Neutrophil (primary cell): Measurements from ENCODE around the gene RIPOR2.

Experiments
- H3K27ac ChIP-seq: fragments of 200-600 bp; sonication (generic); 2 replicates; pipeline ENCODE4 v1.5.1; 2016; ENCODE audit warnings: mild to moderate bottlenecking, moderate library complexity
- H3K27me3 ChIP-seq: fragments of 200-600 bp; sonication (generic); 2 replicates; pipeline ENCODE4 v1.6.0; 2016; ENCODE audit warnings: mild to moderate bottlenecking
- H3K36me3 ChIP-seq: fragments of 200-600 bp; sonication (generic); 2 replicates; pipeline ENCODE4 v1.5.1; 2017
- H3K4me1 ChIP-seq, 2 experiments: fragments of 200-600 bp in 1 of 2; sonication (generic) in 1 of 2; 1 replicate in 1 of 2; 2 replicates in 1 of 2; pipeline versions ENCODE4 v1.5.1 to v1.6.1; 2013 to 2016; ENCODE audit warnings: low read depth in 1 of 2, low read length in 1 of 2, mild to moderate bottlenecking in 1 of 2, moderate library complexity in 1 of 2; ENCODE audit not compliant: control insufficient read depth in 1 of 2, insufficient read depth in 1 of 2
- H3K4me3 ChIP-seq, 2 experiments: fragments of 200-600 bp in 1 of 2; sonication (generic) in 1 of 2; 1 replicate in 1 of 2; 2 replicates in 1 of 2; pipeline ENCODE4 v1.5.1; 2013 to 2016; ENCODE audit warnings: low read depth in 1 of 2, low read length in 1 of 2, mild to moderate bottlenecking in 1 of 2, moderate library complexity in 1 of 2
- H3K9me3 ChIP-seq: fragments of 200-600 bp; sonication (generic); 2 replicates; pipeline ENCODE4 v1.5.1; 2016
- CTCF ChIP-seq: fragments of 200-600 bp; sonication (generic); IDR thresholded peaks from 2 replicates; pipeline ENCODE4 v1.5.1; 2016; ENCODE audit warnings: antibody characterized with exemption

Gene RIPOR2

GRCh38 chr6:24910961-24911725, 24.6 kb downstream of the RIPOR2 start:
- Histone ChIP-seq H3K4me1 (peaks cover 85 to 99% of the 10 kb centered on the region in 2 experiments), H3K4me3 (peak overlapping the region; percentile 70 to 79), H3K9me3 (no peaks in the 10 kb centered on the region), H3K36me3 (peaks cover 97% of the 10 kb centered on the region), H3K27ac (peak overlapping the region; percentile 85), H3K27me3 (no peaks in the 10 kb centered on the region)
- TF ChIP-seq CTCF, result no peak

- Histone ChIP-seq H3K27me3 (no peaks in the 10 kb centered on the region), H3K36me3 (peaks cover 97% of the 10 kb centered on the region), H3K9me3 (no peaks in the 10 kb centered on the region), H3K4me1 (peaks cover 85 to 99% of the 10 kb centered on the region in 2 experiments), H3K4me3 (peak overlapping the region; percentile 70 to 79), H3K27ac (peak overlapping the region; percentile 85)
- no peak for TF ChIP-seq CTCF
These were observed 25.3 kb downstream of the RIPOR2 start for GRCh38 chr6:24910331-24910960.

- no peaks in the 10 kb centered on the region for H3K27me3 ChIP-seq
- TF ChIP-seq CTCF, result no peak
- H3K27ac ChIP-seq, result peak overlapping the region; percentile 85
- peak overlapping the region; percentile 70 to 79 for H3K4me3 ChIP-seq
- H3K36me3 ChIP-seq, result peaks cover 98% of the 10 kb centered on the region
- H3K4me1 ChIP-seq, result peaks cover 87 to 98% of the 10 kb centered on the region in 2 experiments
- no peaks in the 10 kb centered on the region for H3K9me3 ChIP-seq
These were observed 26.2 kb downstream of the RIPOR2 start for GRCh38 chr6:24909241-24910216.

- TF ChIP-seq CTCF, result no peak
- Histone ChIP-seq H3K9me3 (no peaks in the 10 kb centered on the region), H3K4me1 (peaks cover 85 to 93% of the 10 kb centered on the region in 2 experiments), H3K27ac (peak overlapping the region; percentile 85), H3K4me3 (peak overlapping the region in 1 of 2 experiments; percentile 79), H3K27me3 (no peaks in the 10 kb centered on the region), H3K36me3 (peaks cover 98% of the 10 kb centered on the region)
These were observed 27.1 kb downstream of the RIPOR2 start for GRCh38 chr6:24908650-24909035.

GRCh38 chr6:24907919-24908649, 27.7 kb downstream of the RIPOR2 start:
- no peak for TF ChIP-seq CTCF
- peak overlapping the region; percentile 85 for H3K27ac ChIP-seq
- no peaks in the 10 kb centered on the region for H3K27me3 ChIP-seq
- peaks cover 98% of the 10 kb centered on the region for H3K36me3 ChIP-seq
- H3K4me1 ChIP-seq, result peaks cover 80 to 91% of the 10 kb centered on the region in 2 experiments
- H3K9me3 ChIP-seq, result no peaks in the 10 kb centered on the region
- H3K4me3 ChIP-seq, result peak overlapping the region in 1 of 2 experiments; percentile 79
